ENCODE data around the gene SLC9A9.

Gene SLC9A9

DNA sequence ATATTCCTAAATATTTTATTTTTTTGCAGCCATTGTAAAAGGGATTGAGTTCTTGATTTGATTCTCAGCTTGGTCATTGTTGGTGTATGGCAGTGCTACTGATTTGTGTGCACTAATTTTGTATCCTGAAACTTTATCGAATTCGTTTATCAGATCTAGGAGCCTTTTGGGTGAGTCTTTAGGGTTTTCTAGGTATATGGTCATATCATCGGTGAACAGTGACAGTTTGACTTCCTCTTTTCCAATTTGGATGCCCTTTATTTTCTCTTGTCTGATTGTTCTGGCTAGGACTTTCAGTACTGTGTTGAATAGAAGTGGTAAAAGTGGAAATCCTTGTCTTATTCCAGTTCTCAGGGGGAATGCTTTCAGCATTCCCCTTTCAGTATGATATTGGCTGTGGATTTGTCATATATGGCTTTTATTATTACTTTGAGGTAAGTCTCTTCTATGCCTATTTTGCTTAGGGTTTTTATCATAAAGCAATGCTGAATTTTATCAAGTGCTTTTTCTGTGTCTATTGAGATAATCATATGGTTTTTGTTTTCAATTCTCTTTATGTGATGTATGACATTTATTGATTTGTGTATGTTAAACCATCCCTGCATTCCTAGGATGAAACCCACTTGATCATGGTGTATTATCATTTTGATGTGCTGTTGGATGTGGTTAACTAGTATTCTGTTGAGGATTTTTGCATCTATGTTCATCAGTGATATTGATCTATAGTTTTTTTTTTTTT is 11.4 kb upstream of the SLC9A9 start:
- Histone ChIP-seq H3K79me2 (ENCODE audit: low read length) (no peaks in the 10 kb centered on the region), H3K27ac (ENCODE audit: low read length) (no peak overlapping the region), H4K20me1 (ENCODE audit: insufficient read depth, low read length) (no peaks in the 10 kb centered on the region), H3K36me3 (replicated peaks; ENCODE audit: low read depth, low read length) (no peaks in the 10 kb centered on the region), H3K27me3 (ENCODE audit: low read depth, low read length) (no peaks in the 10 kb centered on the region), H2AFZ (ENCODE audit: low read depth, low read length) (no peak overlapping the region), H3K4me2 (ENCODE audit: low read length) (no peak overlapping the region), H3K9me3 (ENCODE audit: insufficient read depth, low read length) (no peaks in the 10 kb centered on the region), H3K4me3 (ENCODE audit: low read length) (no peak overlapping the region), H3K4me1 (ENCODE audit: low read length) (peaks cover 6% of the 10 kb centered on the region), H3K9ac (ENCODE audit: low read length) (no peak overlapping the region)
- no peak for TF ChIP-seq EZH2phosphoT487 (IDR thresholded peaks at IDR 0.05; ENCODE audit: low read depth)
- TF ChIP-seq, protein P1, sequence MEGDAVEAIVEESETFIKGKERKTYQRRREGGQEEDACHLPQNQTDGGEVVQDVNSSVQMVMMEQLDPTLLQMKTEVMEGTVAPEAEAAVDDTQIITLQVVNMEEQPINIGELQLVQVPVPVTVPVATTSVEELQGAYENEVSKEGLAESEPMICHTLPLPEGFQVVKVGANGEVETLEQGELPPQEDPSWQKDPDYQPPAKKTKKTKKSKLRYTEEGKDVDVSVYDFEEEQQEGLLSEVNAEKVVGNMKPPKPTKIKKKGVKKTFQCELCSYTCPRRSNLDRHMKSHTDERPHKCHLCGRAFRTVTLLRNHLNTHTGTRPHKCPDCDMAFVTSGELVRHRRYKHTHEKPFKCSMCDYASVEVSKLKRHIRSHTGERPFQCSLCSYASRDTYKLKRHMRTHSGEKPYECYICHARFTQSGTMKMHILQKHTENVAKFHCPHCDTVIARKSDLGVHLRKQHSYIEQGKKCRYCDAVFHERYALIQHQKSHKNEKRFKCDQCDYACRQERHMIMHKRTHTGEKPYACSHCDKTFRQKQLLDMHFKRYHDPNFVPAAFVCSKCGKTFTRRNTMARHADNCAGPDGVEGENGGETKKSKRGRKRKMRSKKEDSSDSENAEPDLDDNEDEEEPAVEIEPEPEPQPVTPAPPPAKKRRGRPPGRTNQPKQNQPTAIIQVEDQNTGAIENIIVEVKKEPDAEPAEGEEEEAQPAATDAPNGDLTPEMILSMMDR (IDR thresholded peaks at IDR 0.05; ENCODE audit: low read depth, low read length) = no peak

DNA sequence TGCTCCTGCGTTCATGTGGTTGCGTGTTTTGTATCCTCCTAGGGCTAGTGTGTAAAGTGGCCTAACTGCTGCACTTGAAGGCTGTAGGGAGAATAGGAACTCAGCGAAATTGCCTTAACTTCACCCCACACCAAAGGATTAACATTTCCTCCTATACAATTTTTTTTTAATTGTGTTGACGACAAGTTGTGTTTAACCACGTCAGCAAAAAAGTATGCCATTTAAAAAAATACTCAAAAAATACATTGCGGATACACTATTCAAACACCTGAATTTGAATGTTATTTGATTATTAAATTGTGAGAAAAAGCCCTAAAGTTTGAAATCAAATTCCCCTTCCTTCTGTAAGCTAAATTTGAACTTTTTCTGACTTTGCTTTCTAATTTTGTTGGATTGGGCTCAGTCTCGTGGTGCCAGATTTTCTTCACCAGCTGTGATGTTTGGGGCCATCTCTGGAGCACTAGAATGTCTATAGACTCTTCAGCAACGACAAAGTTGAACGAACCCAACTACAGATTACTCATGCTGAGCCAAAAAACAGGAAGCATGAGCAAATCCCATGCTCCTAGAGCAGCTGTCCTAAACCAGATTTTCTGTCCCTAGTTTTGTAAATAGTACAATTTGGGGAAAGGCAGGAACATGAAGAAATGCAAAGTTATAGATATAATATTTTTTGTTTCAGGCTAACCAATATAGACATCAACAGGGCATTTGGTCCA is 8.1 kb upstream of the SLC9A9 start:
- H3K27ac ChIP-seq (ENCODE audit: low read length) = no peak overlapping the region
- no peak overlapping the region for H2AFZ ChIP-seq (ENCODE audit: low read depth, low read length)
- no peaks in the 10 kb centered on the region for H3K36me3 ChIP-seq (replicated peaks; ENCODE audit: low read depth, low read length)
- H3K9me3 ChIP-seq (ENCODE audit: insufficient read depth, low read length) = no peaks in the 10 kb centered on the region
- H3K4me3 ChIP-seq (ENCODE audit: low read length) = no peak overlapping the region
- H4K20me1 ChIP-seq (ENCODE audit: insufficient read depth, low read length) = no peaks in the 10 kb centered on the region
- H3K4me1 ChIP-seq (ENCODE audit: low read length) = peaks cover 12% of the 10 kb centered on the region
- TF ChIP-seq, protein P1 (IDR thresholded peaks at IDR 0.05; ENCODE audit: low read depth, low read length) = no peak
- TF ChIP-seq EZH2phosphoT487 (IDR thresholded peaks at IDR 0.05; ENCODE audit: low read depth) = no peak
- H3K27me3 ChIP-seq (ENCODE audit: low read depth, low read length) = no peaks in the 10 kb centered on the region
- no peaks in the 10 kb centered on the region for H3K79me2 ChIP-seq (ENCODE audit: low read length)
- H3K9ac ChIP-seq (ENCODE audit: low read length) = no peak overlapping the region
- H3K4me2 ChIP-seq (ENCODE audit: low read length) = peak overlapping the region; percentile 11; the same call in 1 of the 2 replicates

DNA sequence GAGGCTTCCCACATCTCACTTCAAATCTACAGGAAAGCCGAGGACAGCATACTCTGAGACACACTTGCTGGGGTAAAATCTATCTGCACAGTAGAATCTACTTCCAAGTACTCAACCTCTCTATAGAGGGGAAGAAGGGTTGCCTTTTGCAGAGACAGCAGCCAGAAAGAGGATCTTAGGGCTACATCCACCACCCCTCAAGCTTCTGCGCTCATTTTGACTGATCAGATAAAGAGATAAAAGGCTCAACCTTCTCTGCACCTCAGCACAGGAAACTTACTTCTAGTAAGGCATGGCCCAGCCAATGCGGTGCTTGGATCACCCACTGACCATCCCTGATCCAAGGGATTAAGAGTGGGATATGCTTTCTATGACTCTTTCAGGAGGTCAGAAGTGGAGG is 6.9 kb upstream of the SLC9A9 start:
- Histone ChIP-seq H3K27me3 (ENCODE audit: low read depth, low read length) (no peaks in the 10 kb centered on the region), H3K27ac (ENCODE audit: low read length) (no peak overlapping the region), H4K20me1 (ENCODE audit: insufficient read depth, low read length) (no peaks in the 10 kb centered on the region), H3K4me3 (ENCODE audit: low read length) (no peak overlapping the region), H3K4me2 (ENCODE audit: low read length) (no peak overlapping the region), H2AFZ (ENCODE audit: low read depth, low read length) (no peak overlapping the region), H3K9ac (ENCODE audit: low read length) (no peak overlapping the region), H3K4me1 (ENCODE audit: low read length) (peaks cover 24% of the 10 kb centered on the region), H3K79me2 (ENCODE audit: low read length) (no peaks in the 10 kb centered on the region), H3K9me3 (ENCODE audit: insufficient read depth, low read length) (no peaks in the 10 kb centered on the region), H3K36me3 (replicated peaks; ENCODE audit: low read depth, low read length) (no peaks in the 10 kb centered on the region)
- TF ChIP-seq, protein P1 (IDR thresholded peaks at IDR 0.05; ENCODE audit: low read depth, low read length) = no peak
- no peak for TF ChIP-seq EZH2phosphoT487 (IDR thresholded peaks at IDR 0.05; ENCODE audit: low read depth)

DNA sequence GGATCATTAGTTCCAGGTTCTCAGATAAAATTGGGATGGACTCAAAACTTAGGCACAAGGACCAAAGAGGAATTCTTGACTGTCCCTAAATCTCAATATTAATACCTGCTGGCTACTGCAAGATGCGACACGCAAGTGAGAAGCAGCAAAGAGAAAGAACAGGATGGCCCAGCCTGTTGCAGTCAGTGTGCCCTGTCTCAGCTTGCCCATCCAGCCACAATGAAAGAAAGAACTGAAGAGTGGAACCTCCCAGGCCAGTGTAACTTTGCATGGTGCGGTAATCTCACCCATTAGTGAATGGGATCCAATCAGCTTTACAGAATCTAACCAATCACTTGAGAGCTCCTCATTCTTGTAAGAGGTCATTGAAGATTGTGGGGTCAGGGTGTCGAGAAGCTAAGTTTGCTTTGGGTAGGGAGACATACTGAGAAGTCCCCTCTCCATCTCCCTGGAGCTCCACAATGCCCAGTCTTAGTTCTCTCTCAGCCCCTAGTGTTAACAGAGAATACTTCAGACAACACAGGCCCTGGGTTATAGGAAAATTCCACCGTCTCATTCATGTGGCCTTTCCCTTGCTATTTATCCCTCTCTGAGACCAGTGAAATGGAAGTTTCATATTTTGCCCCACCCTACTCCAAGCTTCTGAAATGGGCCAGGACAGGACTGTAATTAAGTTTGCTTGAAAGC is 3.2 kb upstream of the SLC9A9 start:
- Histone ChIP-seq H3K79me2 (ENCODE audit: low read length) (peaks cover 7% of the 10 kb centered on the region), H3K4me1 (ENCODE audit: low read length) (peaks cover 44% of the 10 kb centered on the region), H3K27me3 (ENCODE audit: low read depth, low read length) (no peaks in the 10 kb centered on the region), H4K20me1 (ENCODE audit: insufficient read depth, low read length) (no peaks in the 10 kb centered on the region), H2AFZ (ENCODE audit: low read depth, low read length) (no peak overlapping the region), H3K4me2 (ENCODE audit: low read length) (peak overlapping the region; percentile 93; the same call in 1 of the 2 replicates), H3K9me3 (ENCODE audit: insufficient read depth, low read length) (no peaks in the 10 kb centered on the region), H3K36me3 (replicated peaks; ENCODE audit: low read depth, low read length) (no peaks in the 10 kb centered on the region), H3K4me3 (ENCODE audit: low read length) (no peak overlapping the region), H3K9ac (ENCODE audit: low read length) (no peak overlapping the region), H3K27ac (ENCODE audit: low read length) (0 out of 2 replicates have a peak overlapping the region, but pooled peaks have one; percentile 95)
- TF ChIP-seq EZH2phosphoT487 (IDR thresholded peaks at IDR 0.05; ENCODE audit: low read depth) = no peak
- TF ChIP-seq, protein P1 (IDR thresholded peaks at IDR 0.05; ENCODE audit: low read depth, low read length) = no peak
